Lower leg skin (tissue), 4 donors: Measurements from ENCODE around the gene DNAI2. TPM values are rescaled to one million over a fixed set of nuclear protein-coding genes. Genes with fewer than 3 reads are reported as not detected.

Experiments used
- DNase-seq, 2 donors: peaks; one replicate each; pipeline ENCODE4 v3.0.0-alpha.2; 2019; ENCODE audit warnings: low spot score in 2 of 2
- H3K4me3 ChIP-seq: fragments of 200-600 bp; sonication (generic); 2 replicates; pipeline ENCODE4 v1.5.1; 2017; ENCODE audit warnings: mild to moderate bottlenecking, low read depth; ENCODE audit not compliant: poor library complexity, severe bottlenecking
- POLR2A ChIP-seq, 2 donors: fragments of 450-650 bp; IDR thresholded peaks; one replicate each; pipeline ENCODE4 v1.6.1; 2016 to 2017; ENCODE audit warnings: antibody characterized with exemption in 2 of 2, mild to moderate bottlenecking in 1 of 2, moderate library complexity in 1 of 2
- WGBS, 2 donors: methylation state at CpG; one replicate each; pipeline ENCODE4 v1.1.5; 2018; 5-methylcytosine and 5-hydroxymethylcytosine counted together
- intact Hi-C: fragments of 100-400 bp; cut with DNase I; formaldehyde crosslinking; loops from one replicate; pipeline ENCODE4 v1.15.0; 2023; ENCODE audit warnings: low total_unique reads
- total RNA-seq, 4 donors: library from RNA; depleted of rRNA; stranded (reverse); fragments of >200 nt; gene quantifications; one replicate each; pipeline ENCODE4 v1.1.0, GENCODE V29; 2016
- TF ChIP-seq, protein P1 (sequence below), 3 donors: fragments of 450-650 bp; IDR thresholded peaks; one replicate each; pipeline ENCODE4 v1.5.1; 2016; ENCODE audit warnings: antibody characterized with exemption in 3 of 3, mild to moderate bottlenecking in 3 of 3, moderate library complexity in 2 of 3

The DNAI2 gene
- total RNA-seq, 4 donors from 2014 or later, result 0.57 TPM; not detected in 3

DNA sequence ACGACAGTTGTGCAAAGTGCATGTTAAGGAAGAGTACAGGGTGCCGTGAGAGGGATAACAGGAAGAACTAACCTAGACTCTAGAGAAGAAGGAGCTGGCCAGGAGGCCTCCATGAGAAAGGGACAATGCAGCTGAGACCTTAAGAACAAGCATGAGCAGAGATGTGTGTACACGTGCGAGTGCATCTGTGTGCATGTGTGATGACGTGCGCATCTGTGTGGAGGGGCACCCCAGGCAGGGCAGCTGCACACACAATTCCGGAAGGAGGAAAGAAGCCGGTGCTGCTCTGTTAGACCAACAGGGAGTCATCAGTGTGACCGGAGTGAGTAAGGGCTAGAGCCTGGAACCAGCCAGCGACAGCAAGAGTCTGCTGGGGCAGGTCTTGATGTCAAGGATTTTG is 44.4 kb downstream of the DNAI2 start:
- WGBS, 2 donors, result 81 to 94% methylated on average over 10 of the region's 10 CpGs
- intact Hi-C loops, result loop anchor here (2.0 kb wide), 1 partner anchor 40 kb away; no protein-coding TSS in a partner anchor
- TF ChIP-seq, protein P1, sequence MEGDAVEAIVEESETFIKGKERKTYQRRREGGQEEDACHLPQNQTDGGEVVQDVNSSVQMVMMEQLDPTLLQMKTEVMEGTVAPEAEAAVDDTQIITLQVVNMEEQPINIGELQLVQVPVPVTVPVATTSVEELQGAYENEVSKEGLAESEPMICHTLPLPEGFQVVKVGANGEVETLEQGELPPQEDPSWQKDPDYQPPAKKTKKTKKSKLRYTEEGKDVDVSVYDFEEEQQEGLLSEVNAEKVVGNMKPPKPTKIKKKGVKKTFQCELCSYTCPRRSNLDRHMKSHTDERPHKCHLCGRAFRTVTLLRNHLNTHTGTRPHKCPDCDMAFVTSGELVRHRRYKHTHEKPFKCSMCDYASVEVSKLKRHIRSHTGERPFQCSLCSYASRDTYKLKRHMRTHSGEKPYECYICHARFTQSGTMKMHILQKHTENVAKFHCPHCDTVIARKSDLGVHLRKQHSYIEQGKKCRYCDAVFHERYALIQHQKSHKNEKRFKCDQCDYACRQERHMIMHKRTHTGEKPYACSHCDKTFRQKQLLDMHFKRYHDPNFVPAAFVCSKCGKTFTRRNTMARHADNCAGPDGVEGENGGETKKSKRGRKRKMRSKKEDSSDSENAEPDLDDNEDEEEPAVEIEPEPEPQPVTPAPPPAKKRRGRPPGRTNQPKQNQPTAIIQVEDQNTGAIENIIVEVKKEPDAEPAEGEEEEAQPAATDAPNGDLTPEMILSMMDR (IDR thresholded peaks at IDR 0.05), result no peak
- TF ChIP-seq POLR2A (IDR thresholded peaks at IDR 0.05), result no peak
- no peak overlapping the region for H3K4me3 ChIP-seq
- no peak for DNase-seq

- intact Hi-C loops, result no loop called here
- no peak overlapping the region for H3K4me3 ChIP-seq
- no peak for DNase-seq
- TF ChIP-seq, protein P1 (IDR thresholded peaks at IDR 0.05), result no peak
- TF ChIP-seq POLR2A (IDR thresholded peaks at IDR 0.05), result no peak
- 86 to 92% methylated on average over 6 of the region's 6 CpGs for WGBS, 2 donors
These were observed 50.5 kb downstream of the DNAI2 start for GRCh38 chr17:74324521-74324920.

DNA sequence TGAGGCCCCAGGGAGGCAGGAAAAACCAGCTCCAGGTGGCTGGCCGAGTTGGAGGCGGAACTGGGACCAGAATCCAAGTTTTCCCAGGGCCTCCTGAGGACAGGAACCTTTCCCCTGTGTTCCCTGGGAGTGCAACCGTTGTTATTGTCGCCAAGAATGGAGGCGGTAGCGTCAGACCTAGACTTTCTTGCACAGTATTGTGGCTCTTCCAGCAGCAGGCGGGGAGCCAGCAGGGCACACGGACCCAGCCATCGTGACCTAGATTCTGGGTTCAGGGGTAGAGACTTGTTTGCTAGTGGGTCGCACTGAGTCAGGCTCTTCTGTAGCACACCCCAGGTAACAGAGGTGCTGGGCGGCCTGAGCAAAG is 51.3 kb downstream of the DNAI2 start:
- WGBS, 2 donors, result 21 to 29% methylated on average over 9 to 11 of the region's 11 CpGs
- no peak for DNase-seq
- intact Hi-C loops, result no loop called here
- TF ChIP-seq POLR2A (IDR thresholded peaks at IDR 0.05), result no peak
- TF ChIP-seq, protein P1 (IDR thresholded peaks at IDR 0.05), result no peak
- H3K4me3 ChIP-seq, result no peak overlapping the region

GRCh38 chr17:74325743-74326379 is 51.8 kb downstream of the DNAI2 start, which contains the start of gene KIF19:
Gene KIF19, plus strand, starts transcription at chr17:74326226. Its CDS starts 124 bp downstream, at chr17:74326350.
- H3K4me3 ChIP-seq, result no peak within 1 kb of the TSS
- 6 to 12% methylated on average over 6 to 23 of the region's 73 CpGs for WGBS, 2 donors
- TF ChIP-seq POLR2A (IDR thresholded peaks at IDR 0.05), result no peak
- TF ChIP-seq, protein P1 (IDR thresholded peaks at IDR 0.05), result no peak
- DNase-seq, result no peak
- intact Hi-C loops, result no loop called here

DNA sequence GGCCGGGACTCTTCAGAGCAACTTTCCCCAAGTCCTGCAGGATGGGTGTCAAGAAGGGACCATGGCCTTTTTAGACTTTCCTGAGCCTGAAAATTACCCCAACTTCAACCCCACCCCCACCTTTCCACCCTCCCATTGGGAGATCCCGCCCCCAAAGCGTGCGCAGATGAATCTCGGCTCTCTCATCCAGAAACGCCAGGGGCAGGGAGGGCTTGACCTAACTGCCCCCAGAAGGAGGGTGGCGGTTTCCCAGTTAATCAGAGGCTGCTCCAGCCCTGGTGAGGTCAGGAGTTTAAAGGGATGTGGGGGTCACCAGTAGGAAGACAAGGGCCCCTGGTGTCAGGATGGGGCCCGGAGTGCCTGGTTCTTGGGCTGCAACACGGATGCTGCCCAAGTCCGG is 52.5 kb downstream of the DNAI2 start:
- intact Hi-C loops, result no loop called here
- no peak for DNase-seq
- H3K4me3 ChIP-seq, result no peak overlapping the region
- TF ChIP-seq POLR2A (IDR thresholded peaks at IDR 0.05), result no peak
- TF ChIP-seq, protein P1 (IDR thresholded peaks at IDR 0.05), result no peak
- WGBS, 2 donors, result 22 to 29% methylated on average over 10 of the region's 10 CpGs

DNA sequence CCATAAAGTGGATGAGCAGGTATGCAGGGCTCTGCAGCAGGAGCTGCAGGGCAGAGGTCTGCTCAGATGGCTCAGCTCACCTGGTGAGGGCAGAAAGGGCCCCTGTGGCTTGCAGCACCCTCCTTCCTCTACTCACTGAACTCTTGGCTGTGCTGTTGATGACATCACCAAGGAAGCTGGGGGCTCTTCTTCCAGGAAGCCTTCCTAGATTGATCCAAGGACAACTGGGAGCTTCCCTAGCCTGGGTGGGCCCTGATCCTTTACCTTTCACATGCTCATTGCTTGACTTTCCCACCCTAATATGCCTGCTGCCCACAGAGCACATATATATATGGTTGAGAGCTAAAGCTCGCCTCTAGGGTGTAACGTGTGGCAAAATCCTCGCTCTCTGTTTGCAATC is 54.5 kb downstream of the DNAI2 start:
- intact Hi-C loops, result no loop called here
- TF ChIP-seq, protein P1 (IDR thresholded peaks at IDR 0.05), result no peak
- no peak for TF ChIP-seq POLR2A (IDR thresholded peaks at IDR 0.05)
- no peak for DNase-seq
- no peak overlapping the region for H3K4me3 ChIP-seq
- 96 to 100% methylated on average over 3 of the region's 3 CpGs for WGBS, 2 donors
